GM23338 (cell line): ENCODE data around the gene ARL6IP4. TPM values are rescaled to one million over a fixed set of nuclear protein-coding genes. Genes with fewer than 3 reads are reported as not detected.
A peak's percentile ranks its signal among the peaks of the same experiment; 100 is the strongest.

ENCODE experiments used
- ATAC-seq: fragments of 200-7000 bp; cut with Tn5 transposase; 3 replicates; pipeline ENCODE4 v1.9.1; 2020
- DNase-seq: peaks from one replicate; pipeline ENCODE4 v3.0.0-alpha.2; 2015; ENCODE audit warnings: low spot score
- H2AFZ ChIP-seq: fragments of 200-600 bp; sonication (generic); 2 replicates; pipeline ENCODE4 v1.8.0; 2016; ENCODE audit warnings: antibody characterized with exemption, mild to moderate bottlenecking, moderate library complexity
- H3F3A ChIP-seq: fragments of 200-600 bp; sonication (generic); replicated peaks from 2 replicates; pipeline ENCODE4 v1.8.0; 2017; ENCODE audit warnings: antibody characterized with exemption, mixed run types, low read depth
- H3K27ac ChIP-seq: fragments of 200-600 bp; sonication (generic); 2 replicates; pipeline ENCODE4 v1.6.1; 2016; ENCODE audit warnings: low read depth
- H3K27me3 ChIP-seq: fragments of 200-600 bp; sonication (generic); 2 replicates; pipeline ENCODE4 v1.8.0; 2016; ENCODE audit warnings: mild to moderate bottlenecking, mixed run types, moderate library complexity; ENCODE audit not compliant: insufficient read depth
- H3K36me3 ChIP-seq: fragments of 200-600 bp; sonication (generic); 2 replicates; pipeline ENCODE4 v1.8.0; 2016; ENCODE audit warnings: mild to moderate bottlenecking; ENCODE audit not compliant: insufficient read depth
- H3K4me1 ChIP-seq: fragments of 200-600 bp; sonication (generic); 2 replicates; pipeline ENCODE4 v1.8.0; 2016; ENCODE audit warnings: mild to moderate bottlenecking, moderate library complexity; ENCODE audit not compliant: insufficient read depth
- H3K4me2 ChIP-seq: fragments of 200-600 bp; sonication (generic); 2 replicates; pipeline ENCODE4 v1.7.1; 2017; ENCODE audit warnings: mixed run types
- H3K4me3 ChIP-seq: fragments of 200-600 bp; sonication (generic); 2 replicates; pipeline ENCODE4 v1.6.1; 2016; ENCODE audit warnings: mixed run types
- H3K79me2 ChIP-seq: fragments of 200-600 bp; sonication (generic); replicated peaks from 2 replicates; pipeline ENCODE4 v1.8.0; 2017; ENCODE audit warnings: mild to moderate bottlenecking; ENCODE audit not compliant: insufficient read depth
- H3K9me2 ChIP-seq: fragments of 200-600 bp; sonication (generic); 2 replicates; pipeline ENCODE4 v1.8.0; 2017; ENCODE audit not compliant: insufficient read depth
- H4K20me1 ChIP-seq: fragments of 200-600 bp; sonication (generic); replicated peaks from 2 replicates; pipeline ENCODE4 v1.8.0; 2017; ENCODE audit warnings: mild to moderate bottlenecking; ENCODE audit not compliant: insufficient read depth
- H3K27ac Mint-ChIP-seq: 2 replicates; pipeline ENCODE4 v1.8.0; 2020; ENCODE audit warnings: inconsistent platforms, mild to moderate bottlenecking, moderate library complexity, mixed read lengths
- H3K27me3 Mint-ChIP-seq: 3 replicates; pipeline ENCODE4 v1.8.0; 2022; ENCODE audit warnings: low read depth, mild to moderate bottlenecking, moderate library complexity, mixed read lengths, inconsistent platforms; ENCODE audit not compliant: insufficient read depth, poor library complexity
- H3K36me3 Mint-ChIP-seq: 3 replicates; pipeline ENCODE4 v1.8.0; 2021; ENCODE audit warnings: low read depth, mild to moderate bottlenecking, inconsistent platforms, moderate library complexity, mixed read lengths
- H3K4me1 Mint-ChIP-seq: 3 replicates; pipeline ENCODE4 v1.8.0; 2020; ENCODE audit warnings: mild to moderate bottlenecking, inconsistent platforms, mixed read lengths
- H3K4me3 Mint-ChIP-seq: 3 replicates; pipeline ENCODE4 v1.8.0; 2021; ENCODE audit warnings: moderate library complexity, mild to moderate bottlenecking, inconsistent platforms, mixed read lengths
- H3K9me3 Mint-ChIP-seq: 3 replicates; pipeline ENCODE4 v1.8.0; 2020; ENCODE audit warnings: moderate library complexity, mild to moderate bottlenecking, inconsistent platforms, mixed read lengths
- CREB1 ChIP-seq: fragments of 250-450 bp; sonication (Bioruptor Pico); IDR thresholded peaks from 2 replicates; pipeline ENCODE4 v1.5.0; 2020; ENCODE audit warnings: low read depth, mild to moderate bottlenecking, moderate library complexity
- CTCF ChIP-seq, 2 experiments: fragments of 200-600 bp in 1 of 2; sonication (generic) in 1 of 2; conservative IDR thresholded peaks; 2 replicates each; pipeline versions ENCODE4 v1.5.1 to v1.6.1; 2016 to 2017; ENCODE audit warnings: antibody characterized with exemption in 2 of 2, low read depth in 2 of 2, mild to moderate bottlenecking in 2 of 2, moderate library complexity in 1 of 2
- ETS1 ChIP-seq: IDR thresholded peaks from 2 replicates; pipeline ENCODE4 v1.6.1; 2016; ENCODE audit warnings: antibody characterized with exemption
- EZH2 ChIP-seq: fragments of 200-600 bp; sonication (generic); IDR thresholded peaks from one replicate; pipeline ENCODE4 v1.8.0; 2017; ENCODE audit warnings: antibody characterized with exemption, mild to moderate bottlenecking, low read depth; ENCODE audit not compliant: unreplicated experiment
- EZH2phosphoT487 ChIP-seq: fragments of 200-600 bp; sonication (generic); IDR thresholded peaks from one replicate; pipeline ENCODE4 v1.8.1; 2018; ENCODE audit warnings: antibody characterized with exemption; ENCODE audit not compliant: unreplicated experiment
- JUNB ChIP-seq: IDR thresholded peaks from one replicate; pipeline ENCODE4 v1.6.1; 2016; ENCODE audit warnings: antibody characterized with exemption; ENCODE audit not compliant: unreplicated experiment
- NANOG ChIP-seq: IDR thresholded peaks from 2 replicates; pipeline ENCODE4 v1.6.1; 2016; ENCODE audit warnings: antibody characterized with exemption, borderline replicate concordance
- POLR2AphosphoS5 ChIP-seq: IDR thresholded peaks from 2 replicates; pipeline ENCODE4 v1.6.1; 2016; ENCODE audit warnings: antibody characterized with exemption, low read depth
- REST ChIP-seq: IDR thresholded peaks from one replicate; pipeline ENCODE4 v1.6.1; 2018; ENCODE audit warnings: antibody characterized with exemption; ENCODE audit not compliant: unreplicated experiment
- STAT1 ChIP-seq: IDR thresholded peaks from one replicate; pipeline ENCODE4 v1.6.1; 2016; ENCODE audit warnings: antibody characterized with exemption; ENCODE audit not compliant: unreplicated experiment
- ZNF114 ChIP-seq: fragments of 250-450 bp; sonication (Bioruptor Pico); IDR thresholded peaks from 2 replicates; pipeline ENCODE4 v1.5.0; 2020; ENCODE audit warnings: mild to moderate bottlenecking, moderate library complexity
- ZNF331 ChIP-seq: fragments of 250-450 bp; sonication (Bioruptor Pico); IDR thresholded peaks from 2 replicates; pipeline ENCODE4 v1.5.0; 2020; ENCODE audit warnings: low read depth, mild to moderate bottlenecking, moderate library complexity
- ZNF462 ChIP-seq: fragments of 250-450 bp; sonication (Bioruptor Pico); IDR thresholded peaks from 2 replicates; pipeline ENCODE4 v1.5.0; 2020; ENCODE audit warnings: mild to moderate bottlenecking, moderate library complexity
- polyA plus RNA-seq: library from polyadenylated mRNA; unstranded; fragments of >200 nt; fragmentation: Nextera tagmentation; extraction: Ambion mirVana; gene quantifications from 2 replicates; pipeline ENCODE4 v1.2.1, GENCODE V29; 2016
- total RNA-seq: library from RNA; depleted of rRNA; stranded (reverse); fragments of >200 nt; shearing (Covaris generic); gene quantifications from 2 replicates; pipeline ENCODE4 v1.2.3, GENCODE V29; 2014

ARL6IP4 gene
- total and polyA plus RNA-seq, 2 experiments from 2014 or later: 85.5 to 169 TPM

- no peak overlapping the region for H3K27ac ChIP-seq
- no peaks in the 10 kb centered on the region for H4K20me1 ChIP-seq
- no peaks in the 10 kb centered on the region for H3K79me2 ChIP-seq
- H3K4me1 Mint-ChIP-seq: peaks cover 16% of the 10 kb centered on the region
- no peaks in the 10 kb centered on the region for H3K9me2 ChIP-seq
- H3K4me3 ChIP-seq: peak overlapping the region; percentile 93
- TF ChIP-seq NANOG (no peak), ZNF114 (CRISPR knock-in tag) (no peak), REST (no peak), JUNB (no peak), STAT1 (no peak), EZH2 (no peak), ZNF331 (no peak), ZNF462 (no peak), CTCF (conservative IDR thresholded peaks at IDR 0.05; ENCODE audit: low read depth in 2 of 2) (no peak), CREB1 (no peak), EZH2phosphoT487 (no peak), POLR2AphosphoS5 (no peak), ETS1 (no peak)
- no peaks in the 10 kb centered on the region for H3F3A ChIP-seq
- DNase-seq: no peak
- peak overlapping the region; percentile 71 for H3K4me3 Mint-ChIP-seq
- peak overlapping the region; percentile 95 for H3K4me2 ChIP-seq
- peak; percentile 15 for ATAC-seq
- peaks cover 10% of the 10 kb centered on the region for H3K27me3 Mint-ChIP-seq
- no peaks in the 10 kb centered on the region for H3K27me3 ChIP-seq
- peaks cover 5% of the 10 kb centered on the region for H3K4me1 ChIP-seq
- no peaks in the 10 kb centered on the region for H3K9me3 Mint-ChIP-seq
- H3K27ac Mint-ChIP-seq: no peak overlapping the region
- H3K36me3 ChIP-seq: no peaks in the 10 kb centered on the region
- H3K36me3 Mint-ChIP-seq: no peaks in the 10 kb centered on the region
- H2AFZ ChIP-seq: no peak overlapping the region
Measured at GRCh38 chr12:122965321-122965751, 15.1 kb upstream of the ARL6IP4 start.
